ENCODE results near the gene ASB16.

ASB16 gene

GRCh38 chr17:44223541-44224071, 53.1 kb downstream of the ASB16 start:
- no peak for DNase-seq (ENCODE audit: low read depth)
